ENCODE data around the gene KDM2A.

The KDM2A gene

GRCh38 chr11:67287355-67288197, 168.5 kb downstream of the KDM2A start:
- no peak for DNase-seq

- no peak for DNase-seq
Measured at GRCh38 chr11:67288198-67288451, 169.1 kb downstream of the KDM2A start.

- DNase-seq: peak; percentile 94
Measured at GRCh38 chr11:67288452-67289225, 169.6 kb downstream of the KDM2A start.

GRCh38 chr11:67289226-67289650, 170.2 kb downstream of the KDM2A start, which contains the start of gene ANKRD13D:
Gene ANKRD13D (plus strand): TSS chr11:67289303. CDS start chr11:67289461, 158 bp downstream.
- DNase-seq: no peak

DNA sequence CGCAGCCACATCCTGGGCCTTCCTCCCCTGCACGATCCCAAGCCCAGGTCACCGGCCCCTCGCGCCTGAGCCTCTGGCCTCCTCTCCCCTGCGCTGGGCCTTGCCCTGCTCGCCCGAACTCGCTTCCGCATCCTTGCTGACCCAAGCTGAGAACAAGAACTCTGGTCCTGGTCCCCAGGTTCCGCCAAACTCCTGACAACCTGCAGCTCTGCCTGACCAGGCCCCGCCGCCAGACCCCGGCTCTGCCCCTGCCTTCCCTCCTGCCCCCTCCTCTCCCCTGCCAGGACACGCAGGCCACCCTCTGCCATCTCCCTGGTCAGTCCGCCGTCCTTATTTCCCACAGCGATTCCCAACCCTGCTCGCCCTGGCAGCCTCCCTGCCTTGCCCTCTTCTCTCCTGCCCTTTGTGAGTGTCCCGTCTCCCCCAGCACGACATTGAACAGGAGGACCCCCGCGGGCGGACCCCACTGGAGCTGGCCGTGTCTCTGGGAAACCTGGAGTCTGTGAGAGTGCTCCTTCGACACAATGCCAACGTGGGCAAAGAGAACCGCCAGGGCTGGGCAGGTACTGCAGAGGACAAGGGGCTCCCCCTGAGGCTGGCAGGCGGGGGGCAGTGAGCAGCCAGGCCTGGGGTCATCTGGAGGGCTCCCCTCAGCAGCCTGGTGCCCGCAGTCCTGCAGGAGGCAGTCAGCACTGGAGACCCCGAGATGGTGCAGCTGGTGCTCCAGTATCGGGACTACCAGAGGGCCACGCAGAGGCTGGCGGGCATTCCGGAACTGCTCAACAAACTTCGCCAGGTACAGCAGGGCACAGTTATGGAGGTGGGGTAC, 170.8 kb downstream of the KDM2A start:
- DNase-seq: no peak

DNA sequence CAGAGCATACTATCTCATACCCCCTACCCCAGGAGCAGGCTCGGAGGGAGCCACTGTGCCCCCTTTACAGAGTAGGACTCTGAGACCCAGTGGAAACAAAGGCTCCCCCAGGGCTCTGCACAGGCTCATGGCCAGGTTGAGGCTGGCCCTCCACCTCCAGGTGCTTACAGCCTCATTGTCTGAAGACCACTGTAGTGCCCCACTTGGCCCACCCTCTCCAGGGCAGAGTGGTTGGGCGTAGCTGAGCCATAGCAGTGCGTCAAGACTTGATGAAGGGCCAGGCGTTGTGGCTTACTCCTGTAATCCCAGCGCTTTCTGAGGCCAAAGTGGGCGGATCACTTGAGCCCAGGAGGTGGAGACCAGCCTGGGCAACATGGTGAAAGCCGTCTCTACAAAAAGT, 171.7 kb downstream of the KDM2A start:
- no peak for DNase-seq

- no peak for DNase-seq
Measured at GRCh38 chr11:67291481-67292381, 172.7 kb downstream of the KDM2A start.

DNA sequence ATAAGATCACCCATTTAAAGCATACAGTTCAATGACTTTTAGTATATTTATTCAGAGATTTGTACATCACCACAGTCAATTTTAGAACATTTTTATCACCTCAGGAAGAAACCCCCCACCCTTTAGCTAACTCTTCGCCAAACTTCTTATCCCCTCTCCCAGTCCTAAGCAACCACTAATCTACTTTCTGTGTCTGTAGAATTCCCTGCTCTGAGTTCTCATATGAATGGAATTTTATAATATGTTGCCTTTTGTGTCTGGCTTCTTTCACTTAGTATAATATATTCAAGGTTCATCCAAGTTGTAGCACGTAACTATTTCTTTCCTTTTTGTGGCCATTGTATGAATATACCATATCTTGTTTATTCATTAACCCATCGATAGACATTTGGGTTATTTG, 173.6 kb downstream of the KDM2A start:
- DNase-seq: no peak

- no peak for DNase-seq
Measured at GRCh38 chr11:67293090-67293489, 174.0 kb downstream of the KDM2A start.

DNA sequence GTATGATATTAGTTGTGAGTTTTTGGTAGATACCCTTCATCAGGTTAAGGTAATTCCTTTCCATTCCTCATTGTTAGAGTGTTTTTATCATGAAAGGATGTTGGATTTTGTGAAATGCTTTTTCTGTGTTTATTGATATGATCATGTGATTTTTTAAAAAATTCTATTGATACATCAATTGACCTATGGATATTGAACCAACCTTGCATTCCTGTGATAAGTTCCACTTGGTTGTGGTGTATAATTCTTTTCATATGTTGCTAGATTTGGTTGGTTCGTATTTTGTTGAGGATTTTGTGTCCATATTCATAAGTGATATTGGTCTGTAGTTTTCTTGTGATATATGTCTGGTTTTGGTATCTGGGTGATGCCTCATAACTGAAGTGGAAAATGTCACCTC, 176.8 kb downstream of the KDM2A start:
- no peak for DNase-seq

DNA sequence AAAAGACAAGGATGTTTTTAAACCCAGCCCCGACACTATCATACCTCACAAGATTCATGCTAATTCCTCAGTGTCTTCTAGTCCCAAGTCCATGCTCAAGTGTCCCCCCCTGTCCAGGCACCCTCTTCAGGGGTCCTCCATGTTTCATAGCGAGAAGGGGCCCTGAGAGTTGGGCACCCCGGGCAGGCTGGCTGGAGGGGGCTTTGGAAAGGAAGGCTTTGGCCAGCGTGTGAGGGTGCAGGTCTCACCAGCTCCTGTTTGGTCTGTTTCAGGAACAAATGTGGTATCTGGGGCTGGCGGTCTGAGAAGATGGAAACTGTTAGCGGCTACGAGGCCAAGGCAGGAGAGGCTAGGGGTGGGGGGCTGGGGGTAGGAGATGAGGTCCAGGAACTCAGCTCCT, 179.7 kb downstream of the KDM2A start:
- peak; percentile 24 for DNase-seq

- DNase-seq: peak; percentile 29
Measured at GRCh38 chr11:67299471-67300191, 180.6 kb downstream of the KDM2A start.

DNA sequence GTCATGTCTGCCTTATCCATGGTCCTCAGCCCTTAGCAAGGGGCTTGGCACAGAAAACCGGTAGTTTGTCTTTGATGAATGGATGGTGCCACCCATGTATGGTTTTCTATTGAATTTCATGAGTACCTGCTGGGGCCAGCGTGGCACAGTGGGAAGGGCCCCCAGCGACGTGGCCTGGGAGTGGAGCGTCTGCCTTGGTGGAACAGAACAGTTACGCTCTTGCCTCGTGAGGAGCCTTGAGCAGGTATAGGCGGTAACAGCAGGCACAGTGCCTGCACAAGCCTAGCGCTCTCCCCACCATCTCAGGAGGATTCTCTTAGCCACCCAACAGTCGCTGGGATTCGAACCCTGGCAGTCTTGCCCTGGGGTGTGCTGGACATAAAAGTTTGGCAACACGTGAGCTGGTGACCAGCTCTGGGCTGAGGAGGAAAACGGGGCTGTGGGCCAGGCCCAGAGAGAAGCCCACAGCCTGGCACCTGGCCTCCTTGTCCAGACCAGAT, 181.2 kb downstream of the KDM2A start:
- DNase-seq: peak; percentile 13

GRCh38 chr11:67300756-67301312, 181.8 kb downstream of the KDM2A start:
- DNase-seq: peak; percentile 29

DNA sequence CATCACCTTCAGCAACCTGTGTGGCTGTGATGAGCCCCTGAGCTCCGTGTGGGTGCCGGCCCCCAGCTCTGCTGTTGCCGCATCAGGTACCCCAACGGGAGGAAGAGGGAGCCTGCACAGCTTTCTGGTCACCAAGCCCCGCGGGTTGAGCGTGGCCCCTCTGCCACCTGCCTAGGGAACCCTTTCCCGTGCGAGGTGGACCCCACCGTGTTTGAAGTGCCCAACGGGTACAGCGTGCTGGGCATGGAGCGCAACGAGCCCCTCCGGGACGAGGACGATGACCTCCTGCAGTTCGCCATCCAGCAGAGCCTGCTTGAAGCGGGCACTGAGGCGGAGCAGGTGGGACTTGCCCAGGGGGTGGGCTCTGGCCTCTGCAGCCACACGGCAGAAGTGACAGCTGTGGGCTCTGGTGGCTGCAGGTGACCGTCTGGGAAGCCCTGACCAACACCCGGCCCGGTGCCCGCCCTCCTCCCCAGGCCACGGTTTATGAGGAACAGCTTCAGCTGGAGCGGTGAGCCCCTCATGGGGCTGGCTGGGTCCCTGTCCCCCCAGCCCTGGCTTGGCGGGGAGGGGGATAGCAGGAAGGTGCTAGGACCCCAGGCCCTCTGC, 182.4 kb downstream of the KDM2A start:
- DNase-seq: peak; percentile 32

DNA sequence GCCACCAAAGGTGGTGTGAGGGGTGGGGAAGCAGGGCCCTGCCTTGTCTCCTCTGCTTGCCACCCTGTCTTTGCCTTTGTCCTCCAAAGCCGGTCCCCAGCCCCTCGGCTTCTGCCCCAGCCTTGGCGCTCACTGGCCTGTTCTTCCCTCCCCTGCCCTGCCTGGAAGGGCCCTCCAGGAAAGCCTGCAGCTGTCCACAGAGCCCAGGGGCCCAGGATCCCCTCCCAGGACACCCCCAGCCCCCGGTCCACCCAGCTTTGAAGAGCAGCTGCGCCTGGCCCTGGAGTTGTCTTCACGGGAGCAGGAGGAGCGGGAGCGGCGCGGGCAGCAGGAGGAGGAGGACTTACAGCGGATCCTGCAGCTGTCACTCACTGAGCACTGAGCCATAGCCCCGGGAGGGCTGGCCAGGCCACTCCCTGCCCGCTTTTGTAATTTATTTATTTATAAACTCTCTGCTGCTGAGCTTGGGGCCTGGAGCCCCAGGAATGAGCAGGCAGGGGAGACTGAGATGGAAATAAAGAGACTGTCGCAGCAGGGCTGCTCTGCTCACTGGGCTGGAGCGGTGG, 183.0 kb downstream of the KDM2A start:
- DNase-seq: peak; percentile 70

DNA sequence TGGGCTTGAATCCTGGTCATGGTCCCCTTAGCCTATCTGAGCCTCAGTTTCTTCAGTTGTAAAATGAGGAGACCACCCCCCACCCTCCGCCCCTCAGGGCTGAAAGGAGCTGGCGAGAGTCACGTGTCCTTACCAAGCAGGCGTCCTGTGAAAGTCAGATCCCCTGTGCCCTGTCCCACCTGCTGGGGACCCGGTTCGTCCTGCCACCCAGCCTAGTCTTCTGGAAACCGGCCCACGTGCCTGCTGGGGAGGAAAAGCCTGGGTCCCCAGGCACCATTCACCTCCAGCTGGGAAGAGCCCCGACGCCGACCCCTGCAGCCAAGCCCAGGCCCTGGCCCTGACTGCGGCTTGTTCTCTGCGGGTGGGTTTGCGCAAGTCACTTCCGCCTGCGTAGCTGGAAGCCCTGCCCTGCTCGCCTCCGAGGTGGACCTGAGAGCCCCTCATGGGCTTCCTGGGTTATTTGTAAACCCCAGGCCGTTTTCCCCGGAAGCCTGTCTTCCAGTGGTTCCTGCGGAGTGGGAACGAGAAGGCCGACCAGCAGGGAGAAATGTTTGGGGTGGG, 183.6 kb downstream of the KDM2A start:
- peak; percentile 34 for DNase-seq

DNA sequence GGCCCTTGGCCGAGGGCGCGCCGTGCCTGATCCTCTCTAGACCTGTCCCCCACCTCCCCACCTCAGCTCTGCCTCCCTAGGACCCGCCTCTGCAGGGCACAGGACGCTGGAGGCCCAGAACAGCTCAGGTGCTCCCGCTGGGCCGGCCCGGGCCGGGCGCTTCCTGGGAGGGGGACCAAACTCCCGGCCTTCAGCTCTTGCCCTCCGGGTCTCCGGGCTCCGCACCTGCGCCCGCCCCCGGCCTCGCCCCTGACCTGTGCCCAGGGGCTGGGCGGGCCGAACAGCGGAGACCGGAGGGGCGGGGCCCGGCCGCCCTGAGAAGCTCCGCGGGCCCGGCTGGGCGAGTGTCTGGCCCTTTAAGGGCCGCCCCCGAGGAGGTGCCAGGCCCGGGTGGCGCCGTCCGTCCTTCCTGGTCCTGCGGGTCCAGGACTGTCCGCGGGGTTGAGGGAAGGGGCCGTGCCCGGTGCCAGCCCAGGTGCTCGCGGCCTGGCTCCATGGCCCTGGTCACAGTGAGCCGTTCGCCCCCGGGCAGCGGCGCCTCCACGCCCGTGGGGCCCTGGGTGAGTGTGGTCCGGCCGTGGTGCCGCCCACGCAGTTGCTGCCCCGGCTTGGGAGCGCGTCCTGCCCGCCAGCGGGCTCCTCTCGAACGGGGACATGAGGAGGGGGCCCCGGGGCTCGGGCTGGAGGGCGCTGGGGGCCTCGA, 184.2 kb downstream of the KDM2A start, which contains the start of gene SSH3:
TSS of gene SSH3 (plus strand) at position 399 of the 703 bp plus-strand sequence. CDS start at position 495, 96 bp downstream.
- DNase-seq: peak; percentile 74

- peak; percentile 45 for DNase-seq
Measured at GRCh38 chr11:67303835-67304411, 184.9 kb downstream of the KDM2A start.
